Measurements from ENCODE around the gene EXOC4.
"Not testable (repeated sequence)": the region's sequence is repeated elsewhere in the genome, so short reads cannot be mapped to it uniquely, and the experiment has no call there.

DNA sequence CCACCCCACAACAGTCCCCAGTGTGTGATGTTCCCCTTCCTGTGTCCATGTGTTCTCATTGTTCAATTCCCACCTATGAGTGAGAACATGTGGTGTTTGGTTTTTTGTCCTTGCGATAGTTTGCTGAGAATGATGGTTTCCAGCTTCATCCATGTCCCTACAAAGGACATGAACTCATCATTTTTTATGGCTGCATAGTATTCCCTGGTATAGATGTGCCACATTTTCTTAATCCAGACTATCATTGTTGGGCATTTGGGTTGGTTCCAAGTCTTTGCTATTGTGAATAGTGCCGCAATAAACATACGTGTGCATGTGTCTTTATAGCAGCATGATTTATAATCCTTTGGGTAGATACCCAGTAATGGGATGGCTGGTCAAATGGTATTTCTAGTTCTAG is 26.1 kb downstream of the EXOC4 start:
- TF ChIP-seq, protein P1, sequence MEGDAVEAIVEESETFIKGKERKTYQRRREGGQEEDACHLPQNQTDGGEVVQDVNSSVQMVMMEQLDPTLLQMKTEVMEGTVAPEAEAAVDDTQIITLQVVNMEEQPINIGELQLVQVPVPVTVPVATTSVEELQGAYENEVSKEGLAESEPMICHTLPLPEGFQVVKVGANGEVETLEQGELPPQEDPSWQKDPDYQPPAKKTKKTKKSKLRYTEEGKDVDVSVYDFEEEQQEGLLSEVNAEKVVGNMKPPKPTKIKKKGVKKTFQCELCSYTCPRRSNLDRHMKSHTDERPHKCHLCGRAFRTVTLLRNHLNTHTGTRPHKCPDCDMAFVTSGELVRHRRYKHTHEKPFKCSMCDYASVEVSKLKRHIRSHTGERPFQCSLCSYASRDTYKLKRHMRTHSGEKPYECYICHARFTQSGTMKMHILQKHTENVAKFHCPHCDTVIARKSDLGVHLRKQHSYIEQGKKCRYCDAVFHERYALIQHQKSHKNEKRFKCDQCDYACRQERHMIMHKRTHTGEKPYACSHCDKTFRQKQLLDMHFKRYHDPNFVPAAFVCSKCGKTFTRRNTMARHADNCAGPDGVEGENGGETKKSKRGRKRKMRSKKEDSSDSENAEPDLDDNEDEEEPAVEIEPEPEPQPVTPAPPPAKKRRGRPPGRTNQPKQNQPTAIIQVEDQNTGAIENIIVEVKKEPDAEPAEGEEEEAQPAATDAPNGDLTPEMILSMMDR (IDR thresholded peaks at IDR 0.05), result not testable (repeated sequence)
- not testable (repeated sequence) for TF ChIP-seq POLR2A (IDR thresholded peaks at IDR 0.05)

All from lower leg skin (tissue), 3 donors.